Heart left ventricle (tissue), 16 donors: Measurements from ENCODE around the gene RAI1. TPM values are rescaled to one million over a fixed set of nuclear protein-coding genes. Genes with fewer than 3 reads are reported as not detected.
"Not testable (repeated sequence)": the region's sequence is repeated elsewhere in the genome, so short reads cannot be mapped to it uniquely, and the experiment has no call there.

ENCODE experiments used
- ATAC-seq, 4 donors: fragments of 200-7000 bp; cut with Tn5 transposase; one replicate each; pipeline ENCODE4 v1.9.1; 2020 to 2022; ENCODE audit warnings: moderate library complexity in 4 of 4, mild to moderate bottlenecking in 3 of 4, moderate number of reproducible peaks in 1 of 4
- DNase-seq, 5 donors: peaks; one replicate each; pipeline ENCODE4 v3.0.0-alpha.2; 2020
- H3K27ac ChIP-seq, 12 donors: fragments of 200-600 bp; sonication (generic) in 4 of 12; one replicate each; pipeline versions ENCODE4 v1.5.0 to v1.8.0; 2016 to 2022; ENCODE audit warnings: mild to moderate bottlenecking in 2 of 12
- H3K27me3 ChIP-seq, 9 donors: fragments of 200-600 bp; sonication (generic) in 2 of 9; one replicate each; pipeline versions ENCODE4 v1.5.1 to v1.8.0; 2016 to 2022; ENCODE audit warnings: mild to moderate bottlenecking in 3 of 9
- H3K36me3 ChIP-seq, 9 donors: fragments of 200-600 bp; sonication (generic) in 2 of 9; one replicate each; pipeline versions ENCODE4 v1.5.0 to v1.8.0; 2018 to 2022; ENCODE audit warnings: mild to moderate bottlenecking in 2 of 9
- H3K4me1 ChIP-seq, 12 donors: fragments of 200-600 bp; sonication (generic) in 4 of 12; one replicate each; pipeline versions ENCODE4 v1.5.0 to v1.8.0; 2016 to 2022; ENCODE audit warnings: mild to moderate bottlenecking in 3 of 12
- H3K4me3 ChIP-seq, 12 donors: fragments of 200-600 bp; sonication (generic) in 4 of 12; one replicate each; pipeline versions ENCODE4 v1.5.0 to v1.8.0; 2017 to 2022; ENCODE audit warnings: mild to moderate bottlenecking in 9 of 12, moderate library complexity in 4 of 12
- H3K9me3 ChIP-seq, 12 donors: fragments of 200-600 bp; sonication (generic) in 4 of 12; one replicate each; pipeline versions ENCODE4 v1.5.0 to v1.8.0; 2016 to 2022; ENCODE audit warnings: mild to moderate bottlenecking in 1 of 12
- CTCF ChIP-seq, 12 donors: fragments of 200-600 bp; sonication (generic) in 4 of 12; IDR thresholded peaks; one replicate each; pipeline versions ENCODE4 v1.5.0 to v1.8.0; 2018 to 2022; ENCODE audit warnings: antibody characterized with exemption in 12 of 12, mild to moderate bottlenecking in 5 of 12
- POLR2A ChIP-seq, 2 donors: fragments of 450-650 bp; IDR thresholded peaks; one replicate each; pipeline ENCODE4 v1.6.1; 2017; ENCODE audit warnings: antibody characterized with exemption in 2 of 2, mild to moderate bottlenecking in 2 of 2, moderate library complexity in 2 of 2
- WGBS, 4 donors: extraction: QIAGEN DNeasy Blood & Tissue Kit in 2 of 4; methylation state at CpG; one replicate each; pipeline versions ENCODE4 v1.1.5 to v1.1.7; 2013 to 2018; 5-methylcytosine and 5-hydroxymethylcytosine counted together
- intact Hi-C, 10 donors: fragments of 100-400 bp; cut with DNase I; formaldehyde crosslinking; loops; one replicate each; pipeline versions ENCODE4 v1.11.1 to v1.14.2; 2022
- polyA plus RNA-seq, 2 donors: library from polyadenylated mRNA; stranded (reverse); fragments of 200-250 nt; gene quantifications; one replicate each; pipeline ENCODE4 v1.2.3, GENCODE V29; 2013
- total RNA-seq, 9 donors: library from RNA; depleted of rRNA in 2 of 9; stranded (reverse); fragments of >200 nt in 2 of 9; fragmentation: NEBNext Ultra II Directional in 3 of 9; extraction: Animal tissue kit (Norgen Biotek cat#: 25700) in 3 of 9; gene quantifications; one replicate each; pipeline versions ENCODE4 v1.1.0 to v1.2.4, GENCODE V29; 2016 to 2023
- donor health status: ischemic (EF 13 %, LVEDD 7.1; RV severe dilation, severe dysfunction).
- donor health status: healthy with polysubstance abuse.
- donor health status: DM: no; HTN: yes; CAD: no.
- donor health status: DM: no; HTN: no; CAD: no.
- donor health status: ischemic (EF 25% LVEDD 6.9; RV normal size, moderate dysfunction).
- donor health status: ischemic (EF 25% LVEDD 5.7; RV mildly dilated, moderate dysfunction).
- donor health status: healthy.
- donor health status: DM: yes; HTN: yes; CAD: no.
- donor health status: ischemic (EF 35%, LVEDD 5.7; RV mildly dilated, moderate dysfunction).
- donor health status: nonischemic (EF 11% LVEDD 7.7; RV severe dilation, severe dysfunction).
- donor health status: DM: yes; HTN: yes; CAD: no.
- donor health status: PGD.
- donor health status: ischemic (EF 29% LVEDD 5.4; RV normal size, mild dysfunction).
- donor health status: nonischemic (EF 23%, LVEDD 6.1; RV moderate dilation, normal function).

Gene RAI1
- total and polyA plus RNA-seq, 11 donors: 15.1 to 37.2 (median 20.8) TPM

GRCh38 chr17:17805575-17805974 lies 124.3 kb downstream of the RAI1 start:
- Histone ChIP-seq H3K27ac (peak overlapping the region in 10 of 12 donors; percentile 12 to 82 (median 68)), H3K4me1 (peaks cover 0 to 46% (median 18%) of the 10 kb centered on the region in 12 donors), H3K9me3 (no peaks in the 10 kb centered on the region), H3K36me3 (peaks cover 0 to 29% (median 12%) of the 10 kb centered on the region in 9 donors), H3K27me3 (no peaks in the 10 kb centered on the region), H3K4me3 (no peak overlapping the region)
- WGBS, 4 donors: 46 to 61% (median 49%) methylated on average over 5 to 9 of the region's 9 CpGs
- peak; percentile 23 to 72 (median 44) for ATAC-seq
- TF ChIP-seq CTCF (IDR thresholded peaks at IDR 0.05): no peak
- no peak for TF ChIP-seq POLR2A (IDR thresholded peaks at IDR 0.05)
- intact Hi-C loops: no loop called here
- peak in 1 of 5 donors; percentile 68 for DNase-seq

- no peak for DNase-seq
- ATAC-seq: no peak
- intact Hi-C loops: no loop called here
- 81 to 86% (median 85%) methylated on average over 4 of the region's 4 CpGs for WGBS, 4 donors
- Histone ChIP-seq H3K27me3 (no peaks in the 10 kb centered on the region), H3K27ac (peak overlapping the region in 10 of 12 donors; percentile 12 to 82 (median 68)), H3K36me3 (peaks cover 0 to 29% (median 15%) of the 10 kb centered on the region in 9 donors), H3K9me3 (no peaks in the 10 kb centered on the region), H3K4me1 (peaks cover 3 to 50% (median 22%) of the 10 kb centered on the region in 12 donors), H3K4me3 (no peak overlapping the region)
- no peak for TF ChIP-seq POLR2A (IDR thresholded peaks at IDR 0.05)
- no peak for TF ChIP-seq CTCF (IDR thresholded peaks at IDR 0.05)
Measured at GRCh38 chr17:17806035-17806434, 124.8 kb downstream of the RAI1 start.

- ATAC-seq: peak in 1 of 4 donors; percentile 6
- H3K4me3 ChIP-seq: no peak overlapping the region
- TF ChIP-seq CTCF (IDR thresholded peaks at IDR 0.05) (no peak), POLR2A (IDR thresholded peaks at IDR 0.05) (no peak)
- H3K36me3 ChIP-seq: peaks cover 0 to 26% (median 15%) of the 10 kb centered on the region in 9 donors
- no peaks in the 10 kb centered on the region for H3K9me3 ChIP-seq
- H3K27ac ChIP-seq: peak overlapping the region in 7 of 12 donors; percentile 12 to 81 (median 66)
- no peak for DNase-seq
- 81 to 87% (median 83%) methylated on average over 15 to 17 of the region's 17 CpGs for WGBS, 4 donors
- H3K4me1 ChIP-seq: peaks cover 3 to 57% (median 25%) of the 10 kb centered on the region in 12 donors
- no peaks in the 10 kb centered on the region for H3K27me3 ChIP-seq
- intact Hi-C loops: no loop called here
Measured at GRCh38 chr17:17806611-17807274, 125.5 kb downstream of the RAI1 start.

GRCh38 chr17:17807440-17807839 lies 126.2 kb downstream of the RAI1 start:
- Histone ChIP-seq H3K27me3 (no peaks in the 10 kb centered on the region), H3K9me3 (no peaks in the 10 kb centered on the region), H3K4me3 (no peak overlapping the region), H3K4me1 (peaks cover 9 to 64% (median 31%) of the 10 kb centered on the region in 12 donors), H3K27ac (peak overlapping the region in 5 of 12 donors; percentile 11 to 81 (median 14)), H3K36me3 (peaks cover 0 to 28% (median 15%) of the 10 kb centered on the region in 9 donors)
- TF ChIP-seq CTCF (IDR thresholded peaks at IDR 0.05) (no peak), POLR2A (IDR thresholded peaks at IDR 0.05) (no peak)
- ATAC-seq: no peak
- intact Hi-C loops: no loop called here
- 86 to 93% (median 88%) methylated on average over 5 of the region's 5 CpGs; no CpG with 5 or more reads in 1 of the 4 donors for WGBS, 4 donors
- DNase-seq: no peak

GRCh38 chr17:17808200-17808599 lies 126.9 kb downstream of the RAI1 start:
- H3K4me3 ChIP-seq, ATAC-seq, intact Hi-C loops, DNase-seq, H3K27me3 ChIP-seq, H3K9me3 ChIP-seq: not testable (repeated sequence)
- 95 to 98% (median 96%) methylated on average over 5 of the region's 5 CpGs for WGBS, 4 donors
- H3K27ac ChIP-seq: peak overlapping the region in 1 of 12 donors; percentile 13
- H3K36me3 ChIP-seq: peaks cover 0 to 36% (median 15%) of the 10 kb centered on the region in 9 donors
- peaks cover 9 to 71% (median 33%) of the 10 kb centered on the region in 12 donors for H3K4me1 ChIP-seq
